B cell (primary cell): Measurements from ENCODE around the gene RPS14. TPM values are rescaled to one million over a fixed set of nuclear protein-coding genes. Genes with fewer than 3 reads are reported as not detected.

Source experiments
- ATAC-seq: fragments of 200-7000 bp; cut with Tn5 transposase; one replicate; pipeline ENCODE4 v1.10.0; 2021; ENCODE audit warnings: low read depth, mild to moderate bottlenecking, moderate number of reproducible peaks, moderate library complexity
- CTCF ChIA-PET: fragments of 350-600 bp; sonication (Branson Sonifier 250); formaldehyde crosslinking; loops from one replicate; lab custom pipeline; 2021; ENCODE audit warnings: antibody characterized with exemption, inconsistent platforms; lab: Charles Lee
- POLR2A ChIA-PET: fragments of 350-600 bp; sonication (Branson Sonifier 250); formaldehyde crosslinking; loops from one replicate; lab custom pipeline; 2021; ENCODE audit warnings: antibody characterized with exemption; lab: Charles Lee
- DNase-seq: peaks from one replicate; pipeline ENCODE4 v3.0.0; 2013
- H2AFZ ChIP-seq: 2 replicates; pipeline ENCODE4 v1.6.1; 2012; ENCODE audit warnings: mild to moderate bottlenecking, low read depth, low read length; ENCODE audit not compliant: insufficient read depth, poor library complexity, severe bottlenecking
- H3K27ac ChIP-seq, 2 donors: 1 replicate in 1 of 2; 2 replicates in 1 of 2; pipeline ENCODE4 v1.5.1; 2012 to 2013; ENCODE audit warnings: low read length in 2 of 2, mild to moderate bottlenecking in 2 of 2, moderate library complexity in 1 of 2
- H3K27me3 ChIP-seq, 4 experiments: fragments of 200-600 bp in 1 of 4; sonication (generic) in 1 of 4; replicated peaks in 1 of 4; 1 replicate in 2 of 4; 2 replicates in 2 of 4; pipeline versions ENCODE4 v1.6.1 to v1.7.0; 2013 to 2016; ENCODE audit warnings: low read length in 3 of 4, mild to moderate bottlenecking in 2 of 4, mixed read lengths in 1 of 4, moderate library complexity in 1 of 4; ENCODE audit not compliant: insufficient read depth in 4 of 4, control insufficient read depth in 3 of 4; ENCODE audit errors: control extremely low read depth in 1 of 4
- H3K36me3 ChIP-seq, 2 experiments: replicated peaks in 1 of 2; 1 replicate in 1 of 2; 2 replicates in 1 of 2; pipeline versions ENCODE4 v1.6.1 to v1.7.1; 2013; ENCODE audit warnings: low read length in 1 of 2; ENCODE audit not compliant: insufficient read depth in 2 of 2, control insufficient read depth in 1 of 2; ENCODE audit errors: control extremely low read depth in 1 of 2, extremely low read depth in 1 of 2
- H3K4me1 ChIP-seq, 2 donors: fragments of 200-600 bp in 1 of 2; sonication (generic) in 1 of 2; 1 replicate in 1 of 2; 2 replicates in 1 of 2; pipeline versions ENCODE4 v1.5.1 to v1.6.1; 2013 to 2017; ENCODE audit warnings: low read length in 2 of 2; ENCODE audit not compliant: control insufficient read depth in 2 of 2, insufficient read depth in 2 of 2
- H3K4me2 ChIP-seq: replicated peaks from 2 replicates; pipeline ENCODE3; 2012; ENCODE audit warnings: mild to moderate bottlenecking, low read depth, low read length; ENCODE audit not compliant: poor library complexity, severe bottlenecking
- H3K4me3 ChIP-seq, 5 experiments: fragments of 200-600 bp in 1 of 5; sonication (generic) in 1 of 5; 1 replicate in 3 of 5; 2 replicates in 2 of 5; pipeline versions ENCODE4 v1.5.1 to v1.7.0; 2011 to 2016; ENCODE audit warnings: low read length in 4 of 5, mild to moderate bottlenecking in 4 of 5, low read depth in 2 of 5, control low read depth in 1 of 5, moderate library complexity in 1 of 5; ENCODE audit not compliant: insufficient read depth in 1 of 5; ENCODE audit errors: control extremely low read depth in 1 of 5, extremely low read depth in 1 of 5
- H3K79me2 ChIP-seq: fragments of 200-600 bp; sonication (generic); one replicate; pipeline ENCODE4 v1.6.0; 2016; ENCODE audit warnings: low read length; ENCODE audit not compliant: control insufficient read depth, insufficient read depth
- H3K9ac ChIP-seq: fragments of 200-600 bp; sonication (generic); 2 replicates; pipeline ENCODE4 v1.6.1; 2017; ENCODE audit warnings: mild to moderate bottlenecking, low read length, moderate library complexity
- H3K9me3 ChIP-seq, 3 donors: one replicate each; pipeline versions ENCODE4 v1.6.1 to v1.7.1; 2013; ENCODE audit warnings: low read length in 2 of 3; ENCODE audit not compliant: control insufficient read depth in 2 of 3, insufficient read depth in 1 of 3; ENCODE audit errors: control extremely low read depth in 1 of 3
- H4K20me1 ChIP-seq: 2 replicates; pipeline ENCODE4 v1.6.0; 2012; ENCODE audit warnings: mild to moderate bottlenecking, low read length; ENCODE audit not compliant: insufficient read depth, control insufficient read depth, poor library complexity, severe bottlenecking
- H3K27ac Mint-ChIP-seq: one replicate; pipeline ENCODE4 v1.8.0; 2021; ENCODE audit warnings: mixed read lengths
- H3K27me3 Mint-ChIP-seq: one replicate; pipeline ENCODE4 v1.8.0; 2021; ENCODE audit warnings: mixed read lengths
- H3K4me1 Mint-ChIP-seq: one replicate; pipeline ENCODE4 v1.8.0; 2021; ENCODE audit warnings: mixed read lengths
- H3K4me3 Mint-ChIP-seq: one replicate; pipeline ENCODE4 v1.8.0; 2021; ENCODE audit warnings: mixed read lengths
- H3K9me3 Mint-ChIP-seq: one replicate; pipeline ENCODE4 v1.8.0; 2022; ENCODE audit warnings: mixed read lengths; ENCODE audit not compliant: insufficient read depth
- EZH2 ChIP-seq: IDR thresholded peaks from 2 replicates; pipeline ENCODE4 v1.6.1; 2012; ENCODE audit warnings: borderline replicate concordance, low read depth, mild to moderate bottlenecking, moderate library complexity, low read length; ENCODE audit not compliant: insufficient read depth, poor library complexity, severe bottlenecking
- WGBS: methylation state at CpG from one replicate; pipeline ENCODE4 v1.1.5; 2013; ENCODE audit warnings: missing lambda C conversion rate; ENCODE audit not compliant: insufficient coverage; 5-methylcytosine and 5-hydroxymethylcytosine counted together
- intact Hi-C: fragments of 100-400 bp; cut with micrococcal nuclease; formaldehyde crosslinking; loops from one replicate; pipeline ENCODE4 v1.10.0; 2022
- polyA plus RNA-seq: library from polyadenylated mRNA; depleted of rRNA; stranded (reverse); fragments of >200 nt; gene quantifications from 2 replicates; pipeline ENCODE4 v1.2.3, GENCODE V29; 2012
- total RNA-seq, 2 donors: library from RNA; stranded (reverse); fragments of 120-200 nt in 1 of 2; gene quantifications; 1 replicate in 1 of 2; 2 replicates in 1 of 2; pipeline versions ENCODE4 v1.2.3 to v1.2.4, GENCODE V29; 2013 to 2022
- TF ChIP-seq, protein P1 (sequence below): fragments of 200-600 bp; IDR thresholded peaks from one replicate; pipeline ENCODE4 v1.8.0; 2022; ENCODE audit warnings: antibody characterized with exemption, mild to moderate bottlenecking

Gene RPS14
- total and polyA plus RNA-seq, 2 donors (not counting 1 experiment from before 2014, with no cell fraction given) = 3,740 to 6,881 TPM

DNA sequence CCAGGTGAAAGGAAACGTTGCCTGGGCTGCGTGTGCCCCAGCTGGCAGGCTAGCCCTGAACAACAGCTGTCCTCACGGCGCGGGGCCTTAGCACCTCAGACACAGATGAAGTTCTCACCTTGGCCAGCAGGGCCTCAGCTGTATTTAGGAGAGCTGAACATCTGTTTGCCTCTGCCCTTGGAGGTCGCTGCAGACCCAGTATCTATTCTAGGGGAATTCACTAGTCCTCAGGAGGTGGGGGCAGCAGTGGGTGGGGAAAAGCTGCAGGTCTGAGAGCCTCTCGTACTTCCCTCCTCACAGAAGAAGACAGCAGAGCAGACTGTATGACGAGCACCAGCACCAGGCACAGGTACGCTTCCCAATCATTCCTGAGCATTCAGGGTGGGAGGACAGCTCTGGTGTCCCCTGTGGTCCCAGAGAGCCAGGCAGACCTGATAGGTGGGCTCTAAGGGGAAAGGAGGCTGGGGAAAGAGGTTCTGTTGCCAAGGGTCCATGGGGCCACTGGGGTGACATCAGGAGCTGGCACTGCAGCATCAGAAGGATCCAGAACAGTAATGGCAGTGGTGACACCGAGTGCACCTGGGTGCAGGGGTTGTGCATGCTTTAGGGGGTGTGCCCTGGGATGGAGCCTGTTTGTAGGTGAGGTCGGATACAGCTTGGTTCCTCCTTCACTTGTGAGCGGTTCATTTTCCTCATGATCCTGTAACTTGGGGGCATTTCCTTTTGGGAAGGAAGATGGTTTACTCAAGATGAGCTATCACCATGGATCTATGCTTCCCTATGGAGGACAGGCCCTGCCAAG is 50.6 kb downstream of the RPS14 start:
- Histone ChIP-seq H3K36me3 (peaks cover 2 to 81% of the 10 kb centered on the region in 2 experiments), H4K20me1 (peaks cover 87% of the 10 kb centered on the region), H3K9me3 (no peaks in the 10 kb centered on the region), H3K27me3 (no peaks in the 10 kb centered on the region), H3K4me2 (peak overlapping the region; percentile 7), H3K27ac (peak overlapping the region; percentile 54 to 63), H3K4me1 (peaks cover 3 to 33% of the 10 kb centered on the region in 2 donors), H2AFZ (no peak overlapping the region), H3K9ac (no peak overlapping the region), H3K79me2 (no peaks in the 10 kb centered on the region), H3K4me3 (no peak overlapping the region)
- peak; percentile 67 for ATAC-seq
- H3K4me1 Mint-ChIP-seq = peaks cover 49% of the 10 kb centered on the region
- intact Hi-C loops = loop anchor here (1.0 kb wide), 2 partner anchors 11 to 37 kb away; no protein-coding TSS in a partner anchor
- peak overlapping the region; percentile 27 for H3K4me3 Mint-ChIP-seq
- ChIA-PET POLR2A (interaction anchor here (1.3 to 15.5 kb wide), 7 partner anchors 8 to 51 kb away, joined by 3 to 286 read pairs (median 13); partner anchors contain the start of genes CD74 and RPS14), CTCF (interaction anchor here (0.6 to 15.8 kb wide), 23 partner anchors 7 to 669 kb away, joined by 3 to 396 read pairs (median 4); partner anchors contain the start of genes CD74, PPARGC1B and RPS14)
- peak overlapping the region; percentile 88 for H3K27ac Mint-ChIP-seq
- H3K27me3 Mint-ChIP-seq = no peaks in the 10 kb centered on the region
- no peaks in the 10 kb centered on the region for H3K9me3 Mint-ChIP-seq
- 59% methylated on average over 11 of the region's 12 CpGs for WGBS
- TF ChIP-seq, protein P1, sequence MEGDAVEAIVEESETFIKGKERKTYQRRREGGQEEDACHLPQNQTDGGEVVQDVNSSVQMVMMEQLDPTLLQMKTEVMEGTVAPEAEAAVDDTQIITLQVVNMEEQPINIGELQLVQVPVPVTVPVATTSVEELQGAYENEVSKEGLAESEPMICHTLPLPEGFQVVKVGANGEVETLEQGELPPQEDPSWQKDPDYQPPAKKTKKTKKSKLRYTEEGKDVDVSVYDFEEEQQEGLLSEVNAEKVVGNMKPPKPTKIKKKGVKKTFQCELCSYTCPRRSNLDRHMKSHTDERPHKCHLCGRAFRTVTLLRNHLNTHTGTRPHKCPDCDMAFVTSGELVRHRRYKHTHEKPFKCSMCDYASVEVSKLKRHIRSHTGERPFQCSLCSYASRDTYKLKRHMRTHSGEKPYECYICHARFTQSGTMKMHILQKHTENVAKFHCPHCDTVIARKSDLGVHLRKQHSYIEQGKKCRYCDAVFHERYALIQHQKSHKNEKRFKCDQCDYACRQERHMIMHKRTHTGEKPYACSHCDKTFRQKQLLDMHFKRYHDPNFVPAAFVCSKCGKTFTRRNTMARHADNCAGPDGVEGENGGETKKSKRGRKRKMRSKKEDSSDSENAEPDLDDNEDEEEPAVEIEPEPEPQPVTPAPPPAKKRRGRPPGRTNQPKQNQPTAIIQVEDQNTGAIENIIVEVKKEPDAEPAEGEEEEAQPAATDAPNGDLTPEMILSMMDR = peak; percentile 83
- no peak for TF ChIP-seq EZH2
- DNase-seq = peak; percentile 94
